Memory B cell (primary cell): ENCODE results near the gene SGK1.
"Not testable (repeated sequence)": the region's sequence is repeated elsewhere in the genome, so short reads cannot be mapped to it uniquely, and the experiment has no call there.

Source experiments
- ATAC-seq: fragments of 150-1000 bp; cut with Tn5 transposase; 2 replicates; pipeline ENCODE4 v1.10.0; 2021; ENCODE audit warnings: low read depth, mild to moderate bottlenecking, moderate library complexity
- DNase-seq, 2 donors: peaks; one replicate each; pipeline ENCODE4 v3.0.0; 2022; ENCODE audit warnings: low spot score in 2 of 2
- H3K27ac Mint-ChIP-seq: one replicate; pipeline ENCODE4 v1.8.0; 2022; ENCODE audit warnings: mild to moderate bottlenecking, moderate library complexity, mixed read lengths
- H3K27me3 Mint-ChIP-seq: one replicate; pipeline ENCODE4 v1.8.0; 2022; ENCODE audit warnings: mixed read lengths
- H3K36me3 Mint-ChIP-seq: one replicate; pipeline ENCODE4 v1.8.0; 2022; ENCODE audit warnings: mild to moderate bottlenecking, mixed read lengths
- H3K4me1 Mint-ChIP-seq: one replicate; pipeline ENCODE4 v1.8.0; 2022; ENCODE audit warnings: mixed read lengths
- H3K4me3 Mint-ChIP-seq: one replicate; pipeline ENCODE4 v1.8.0; 2022; ENCODE audit warnings: mild to moderate bottlenecking, moderate library complexity, mixed read lengths
- H3K9me3 Mint-ChIP-seq: one replicate; pipeline ENCODE4 v1.8.0; 2022; ENCODE audit warnings: mixed read lengths

The SGK1 gene

GRCh38 chr6:134343066-134343465 lies 25.2 kb upstream of the SGK1 start:
- no peak for ATAC-seq
- H3K4me3 Mint-ChIP-seq = no peak overlapping the region
- DNase-seq = no peak
- H3K27me3 Mint-ChIP-seq = no peaks in the 10 kb centered on the region
- H3K27ac Mint-ChIP-seq = no peak overlapping the region
- H3K4me1 Mint-ChIP-seq = peaks cover 13% of the 10 kb centered on the region
- H3K36me3 Mint-ChIP-seq = peaks cover 2% of the 10 kb centered on the region
- no peaks in the 10 kb centered on the region for H3K9me3 Mint-ChIP-seq

- H3K4me1 Mint-ChIP-seq = peaks cover 16% of the 10 kb centered on the region
- H3K9me3 Mint-ChIP-seq = no peaks in the 10 kb centered on the region
- DNase-seq = no peak
- ATAC-seq = no peak
- no peak overlapping the region for H3K4me3 Mint-ChIP-seq
- peaks cover 2% of the 10 kb centered on the region for H3K36me3 Mint-ChIP-seq
- H3K27me3 Mint-ChIP-seq = no peaks in the 10 kb centered on the region
- no peak overlapping the region for H3K27ac Mint-ChIP-seq
Observed at GRCh38 chr6:134341999-134342567, 24.2 kb upstream of the SGK1 start.

GRCh38 chr6:134340179-134340975 lies 22.5 kb upstream of the SGK1 start:
- H3K9me3 Mint-ChIP-seq = no peaks in the 10 kb centered on the region

GRCh38 chr6:134339216-134339615 lies 21.3 kb upstream of the SGK1 start:
- H3K4me1 Mint-ChIP-seq = peaks cover 16% of the 10 kb centered on the region
- no peaks in the 10 kb centered on the region for H3K9me3 Mint-ChIP-seq
- ATAC-seq (no peak), DNase-seq (no peak)
- H3K4me3 Mint-ChIP-seq = no peak overlapping the region
- H3K27me3 Mint-ChIP-seq = no peaks in the 10 kb centered on the region
- no peak overlapping the region for H3K27ac Mint-ChIP-seq
- H3K36me3 Mint-ChIP-seq = peaks cover 2% of the 10 kb centered on the region

More at GRCh38 chr6:134340179-134340975, 22.5 kb upstream of the SGK1 start:
- Mint-ChIP-seq H3K27me3 (no peaks in the 10 kb centered on the region), H3K27ac (no peak overlapping the region), H3K4me3 (no peak overlapping the region), H3K36me3 (peaks cover 2% of the 10 kb centered on the region), H3K4me1 (peaks cover 16% of the 10 kb centered on the region)
- DNase-seq (no peak), ATAC-seq (no peak)

GRCh38 chr6:134331256-134331655 lies 13.3 kb upstream of the SGK1 start:
- DNase-seq = no peak
- no peak for ATAC-seq
- no peak overlapping the region for H3K27ac Mint-ChIP-seq
- H3K4me3 Mint-ChIP-seq = no peak overlapping the region
- peaks cover under 1% of the 10 kb centered on the region for H3K9me3 Mint-ChIP-seq
- no peaks in the 10 kb centered on the region for H3K4me1 Mint-ChIP-seq
- H3K36me3 Mint-ChIP-seq = peaks cover under 1% of the 10 kb centered on the region
- H3K27me3 Mint-ChIP-seq = no peaks in the 10 kb centered on the region

DNA sequence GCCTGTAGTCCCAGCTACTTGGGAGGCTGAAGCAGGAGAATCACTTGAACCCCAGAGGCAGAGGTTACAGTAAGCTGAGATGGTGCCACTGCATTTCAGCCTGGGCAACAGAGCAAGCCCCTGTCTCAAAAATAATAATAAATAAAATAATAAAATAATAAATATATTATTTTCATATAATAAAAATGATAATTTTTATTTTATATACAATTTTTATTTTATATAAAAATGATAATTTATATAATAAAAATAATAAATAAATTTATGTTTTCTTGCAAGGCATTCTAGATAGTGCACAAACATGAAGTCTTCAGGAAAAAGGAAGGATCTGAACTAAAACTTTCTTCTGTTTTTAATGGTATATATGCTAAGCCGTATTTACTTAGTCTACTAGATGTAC lies 12.6 kb upstream of the SGK1 start:
- Mint-ChIP-seq H3K9me3 (peaks cover 3% of the 10 kb centered on the region), H3K4me3 (no peak overlapping the region), H3K27ac (no peak overlapping the region), H3K27me3 (no peaks in the 10 kb centered on the region), H3K36me3 (peaks cover 2% of the 10 kb centered on the region), H3K4me1 (no peaks in the 10 kb centered on the region)
- ATAC-seq (no peak), DNase-seq (no peak)

GRCh38 chr6:134328792-134329191 lies 10.9 kb upstream of the SGK1 start:
- Mint-ChIP-seq H3K4me1 (no peaks in the 10 kb centered on the region), H3K27ac (no peak overlapping the region), H3K4me3 (no peak overlapping the region), H3K36me3 (peaks cover 2% of the 10 kb centered on the region), H3K9me3 (peaks cover 3% of the 10 kb centered on the region), H3K27me3 (no peaks in the 10 kb centered on the region)
- DNase-seq (no peak), ATAC-seq (no peak)

GRCh38 chr6:134328138-134328537 lies 10.2 kb upstream of the SGK1 start:
- no peak overlapping the region for H3K27ac Mint-ChIP-seq
- peaks cover 3% of the 10 kb centered on the region for H3K9me3 Mint-ChIP-seq
- DNase-seq (no peak), ATAC-seq (no peak)
- H3K36me3 Mint-ChIP-seq = peaks cover 2% of the 10 kb centered on the region
- no peaks in the 10 kb centered on the region for H3K27me3 Mint-ChIP-seq
- H3K4me1 Mint-ChIP-seq = no peaks in the 10 kb centered on the region
- H3K4me3 Mint-ChIP-seq = no peak overlapping the region

- H3K9me3 Mint-ChIP-seq, DNase-seq, H3K27me3 Mint-ChIP-seq, ATAC-seq, H3K4me1 Mint-ChIP-seq, H3K36me3 Mint-ChIP-seq, H3K4me3 Mint-ChIP-seq, H3K27ac Mint-ChIP-seq: not testable (repeated sequence)
Observed at GRCh38 chr6:134326192-134326591, 8.3 kb upstream of the SGK1 start.

GRCh38 chr6:134324766-134325165 lies 6.9 kb upstream of the SGK1 start:
- DNase-seq (no peak), ATAC-seq (no peak)
- Mint-ChIP-seq H3K27me3 (no peaks in the 10 kb centered on the region), H3K4me1 (no peaks in the 10 kb centered on the region), H3K4me3 (no peak overlapping the region), H3K9me3 (peaks cover 8% of the 10 kb centered on the region), H3K27ac (no peak overlapping the region), H3K36me3 (peaks cover 4% of the 10 kb centered on the region)

GRCh38 chr6:134324141-134324540 lies 6.2 kb upstream of the SGK1 start:
- no peaks in the 10 kb centered on the region for H3K27me3 Mint-ChIP-seq
- no peak overlapping the region for H3K27ac Mint-ChIP-seq
- H3K9me3 Mint-ChIP-seq = peaks cover 10% of the 10 kb centered on the region
- H3K4me3 Mint-ChIP-seq = no peak overlapping the region
- ATAC-seq (no peak), DNase-seq (no peak)
- H3K4me1 Mint-ChIP-seq = no peaks in the 10 kb centered on the region
- peaks cover 6% of the 10 kb centered on the region for H3K36me3 Mint-ChIP-seq

DNA sequence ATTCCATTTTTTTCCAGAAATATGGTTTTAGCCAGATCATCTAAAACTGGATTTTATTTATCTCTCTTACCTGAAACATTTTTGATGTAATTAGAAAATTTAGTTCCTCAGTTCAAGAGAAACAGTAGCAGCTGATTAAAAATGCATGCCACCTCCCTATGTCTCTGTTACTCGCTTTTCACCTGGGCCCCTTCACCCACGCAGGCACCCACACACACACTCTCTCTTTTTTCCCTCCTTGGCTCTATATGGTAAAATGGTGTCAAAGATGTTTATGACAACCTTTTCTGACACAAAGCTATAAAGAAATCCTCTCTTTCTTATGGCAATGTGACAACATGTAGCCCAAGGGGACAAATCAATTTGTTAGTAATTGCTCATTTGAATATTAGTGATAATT lies 5.8 kb upstream of the SGK1 start:
- H3K4me1 Mint-ChIP-seq = no peaks in the 10 kb centered on the region
- no peak overlapping the region for H3K27ac Mint-ChIP-seq
- no peak for DNase-seq
- ATAC-seq = no peak
- H3K9me3 Mint-ChIP-seq = peaks cover 10% of the 10 kb centered on the region
- peaks cover 6% of the 10 kb centered on the region for H3K36me3 Mint-ChIP-seq
- no peak overlapping the region for H3K4me3 Mint-ChIP-seq
- H3K27me3 Mint-ChIP-seq = peaks cover 1% of the 10 kb centered on the region

DNA sequence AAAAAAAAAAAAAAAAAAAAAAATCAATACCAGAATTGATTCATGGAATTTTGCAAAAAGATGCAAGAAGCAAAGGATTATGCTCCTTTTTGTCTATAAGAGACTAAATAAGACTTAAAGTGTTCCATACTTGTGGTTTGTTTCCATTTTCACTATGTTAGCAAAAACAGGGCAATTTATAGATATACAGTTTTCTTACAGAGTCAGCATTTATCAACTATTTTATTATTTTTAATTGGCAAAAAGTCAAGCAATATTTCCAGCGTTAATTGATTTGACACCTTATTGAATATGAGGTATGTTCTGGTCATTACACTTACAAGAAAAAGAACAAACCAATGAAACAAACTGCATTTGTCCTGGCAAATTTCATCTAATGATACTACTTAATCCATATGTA lies 5.4 kb upstream of the SGK1 start:
- Mint-ChIP-seq H3K36me3 (peaks cover 6% of the 10 kb centered on the region), H3K27ac (no peak overlapping the region), H3K4me3 (no peak overlapping the region), H3K27me3 (peaks cover 2% of the 10 kb centered on the region), H3K9me3 (peaks cover 10% of the 10 kb centered on the region), H3K4me1 (peaks cover under 1% of the 10 kb centered on the region)
- ATAC-seq (no peak), DNase-seq (no peak)

DNA sequence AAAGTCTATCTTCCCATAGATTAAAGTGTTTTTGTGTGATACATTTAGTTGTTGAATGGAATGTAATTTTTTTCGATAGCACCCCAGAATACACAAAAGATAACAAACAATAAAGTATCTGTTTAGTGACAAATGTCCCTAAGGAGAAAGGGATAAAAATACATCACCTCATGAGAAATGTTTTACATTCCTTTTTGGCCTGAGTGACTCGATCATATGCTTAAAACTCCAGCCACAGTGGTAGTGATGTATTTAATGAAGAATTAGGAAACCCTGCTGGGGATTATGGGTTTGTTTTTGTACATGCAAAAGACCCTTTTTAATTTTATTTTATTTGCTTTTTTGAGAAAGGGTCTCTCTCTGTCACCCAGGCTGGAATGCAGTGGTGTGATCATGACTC lies 4.3 kb upstream of the SGK1 start:
- H3K9me3 Mint-ChIP-seq = peaks cover 10% of the 10 kb centered on the region
- peaks cover 11% of the 10 kb centered on the region for H3K4me1 Mint-ChIP-seq
- H3K27me3 Mint-ChIP-seq = peaks cover 8% of the 10 kb centered on the region
- DNase-seq = no peak
- no peak overlapping the region for H3K4me3 Mint-ChIP-seq
- ATAC-seq = no peak
- H3K36me3 Mint-ChIP-seq = peaks cover 6% of the 10 kb centered on the region
- H3K27ac Mint-ChIP-seq = no peak overlapping the region

DNA sequence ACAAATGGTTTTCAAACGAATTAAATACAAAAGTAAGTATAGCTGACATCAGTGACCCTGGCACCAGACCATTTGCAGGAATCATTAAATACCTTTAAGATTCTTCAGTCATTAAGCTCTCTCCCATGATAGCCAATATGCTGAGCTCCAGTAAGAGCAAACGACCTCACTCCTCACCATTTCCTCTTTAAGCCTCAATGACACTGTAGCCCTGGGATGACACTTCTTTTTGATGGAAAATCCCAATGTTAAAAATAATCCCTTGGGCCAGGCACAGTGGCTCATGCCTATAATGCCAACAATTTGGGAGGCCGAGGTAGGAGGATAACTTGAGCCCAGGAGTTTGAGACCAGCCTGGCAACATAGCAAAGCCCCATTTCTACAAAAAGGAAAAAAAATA lies 3.3 kb upstream of the SGK1 start:
- peaks cover 8% of the 10 kb centered on the region for H3K27me3 Mint-ChIP-seq
- H3K4me1 Mint-ChIP-seq = peaks cover 13% of the 10 kb centered on the region
- peaks cover 9% of the 10 kb centered on the region for H3K9me3 Mint-ChIP-seq
- ATAC-seq = no peak
- no peak for DNase-seq
- no peak overlapping the region for H3K27ac Mint-ChIP-seq
- no peak overlapping the region for H3K4me3 Mint-ChIP-seq
- H3K36me3 Mint-ChIP-seq = peaks cover 5% of the 10 kb centered on the region
